Measurements from ENCODE around the gene HAUS2. TPM values are rescaled to one million over a fixed set of nuclear protein-coding genes. Genes with fewer than 3 reads are reported as not detected.

Gene HAUS2
- total RNA-seq, 4 donors from 2014 or later = 16.9 to 33.2 (median 19.2) TPM

DNA sequence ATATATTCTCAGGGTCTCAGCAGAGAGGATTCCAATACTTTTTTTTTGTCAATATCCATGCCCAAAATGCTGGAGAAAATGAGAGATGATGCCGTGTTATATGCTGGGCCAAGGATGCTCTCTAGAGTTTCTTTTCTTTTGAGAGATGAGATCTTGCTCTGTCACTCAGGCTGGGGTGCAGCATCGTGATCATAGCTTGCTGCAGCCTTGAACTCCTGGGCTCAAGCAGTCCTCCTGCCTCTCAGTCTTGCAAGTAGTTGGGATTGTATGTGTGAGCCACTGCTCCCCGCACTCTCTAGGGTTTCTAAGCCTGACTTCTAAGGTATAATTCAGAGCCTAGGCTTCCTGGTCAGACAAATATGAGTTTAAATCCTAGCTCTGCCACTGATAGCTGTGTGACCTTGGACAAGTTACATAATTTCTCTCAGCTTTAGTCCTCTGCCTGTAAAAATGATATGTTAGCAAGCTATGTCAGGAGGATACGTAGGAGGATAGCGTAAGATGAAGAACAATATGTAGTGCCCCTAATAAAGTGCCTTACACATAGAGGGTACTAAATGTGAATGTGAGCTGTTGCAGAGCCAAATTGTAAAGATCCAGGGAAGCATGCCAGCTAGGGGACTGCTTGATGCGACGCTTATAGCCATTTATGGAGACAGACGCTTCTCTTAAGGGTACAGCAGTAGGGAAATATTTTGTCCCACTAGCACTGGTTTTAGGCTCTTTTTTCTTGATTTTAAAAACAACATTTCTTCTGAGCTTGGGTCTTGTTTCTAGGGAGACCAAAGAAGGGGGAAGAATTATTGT lies 34.1 kb downstream of the HAUS2 start:
- H3K27ac ChIP-seq = no peak overlapping the region
- H3K27me3 ChIP-seq = no peaks in the 10 kb centered on the region
- H3K9me3 ChIP-seq = no peaks in the 10 kb centered on the region
- H3K4me1 ChIP-seq = peaks cover 35% of the 10 kb centered on the region
- no peaks in the 10 kb centered on the region for H3K36me3 ChIP-seq
- no peak overlapping the region for H3K4me3 ChIP-seq
- no peak for DNase-seq (ENCODE audit: low spot score in 2 of 2)
- TF ChIP-seq EP300 (IDR thresholded peaks at IDR 0.05) (no peak), POLR2AphosphoS5 (IDR thresholded peaks at IDR 0.05) (no peak), POLR2A (IDR thresholded peaks at IDR 0.05) (no peak)
- TF ChIP-seq, protein P1, sequence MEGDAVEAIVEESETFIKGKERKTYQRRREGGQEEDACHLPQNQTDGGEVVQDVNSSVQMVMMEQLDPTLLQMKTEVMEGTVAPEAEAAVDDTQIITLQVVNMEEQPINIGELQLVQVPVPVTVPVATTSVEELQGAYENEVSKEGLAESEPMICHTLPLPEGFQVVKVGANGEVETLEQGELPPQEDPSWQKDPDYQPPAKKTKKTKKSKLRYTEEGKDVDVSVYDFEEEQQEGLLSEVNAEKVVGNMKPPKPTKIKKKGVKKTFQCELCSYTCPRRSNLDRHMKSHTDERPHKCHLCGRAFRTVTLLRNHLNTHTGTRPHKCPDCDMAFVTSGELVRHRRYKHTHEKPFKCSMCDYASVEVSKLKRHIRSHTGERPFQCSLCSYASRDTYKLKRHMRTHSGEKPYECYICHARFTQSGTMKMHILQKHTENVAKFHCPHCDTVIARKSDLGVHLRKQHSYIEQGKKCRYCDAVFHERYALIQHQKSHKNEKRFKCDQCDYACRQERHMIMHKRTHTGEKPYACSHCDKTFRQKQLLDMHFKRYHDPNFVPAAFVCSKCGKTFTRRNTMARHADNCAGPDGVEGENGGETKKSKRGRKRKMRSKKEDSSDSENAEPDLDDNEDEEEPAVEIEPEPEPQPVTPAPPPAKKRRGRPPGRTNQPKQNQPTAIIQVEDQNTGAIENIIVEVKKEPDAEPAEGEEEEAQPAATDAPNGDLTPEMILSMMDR (IDR thresholded peaks at IDR 0.05) = no peak
- whole genome bisulfite sequencing = 83% methylated on average over 8 of the region's 8 CpGs

DNA sequence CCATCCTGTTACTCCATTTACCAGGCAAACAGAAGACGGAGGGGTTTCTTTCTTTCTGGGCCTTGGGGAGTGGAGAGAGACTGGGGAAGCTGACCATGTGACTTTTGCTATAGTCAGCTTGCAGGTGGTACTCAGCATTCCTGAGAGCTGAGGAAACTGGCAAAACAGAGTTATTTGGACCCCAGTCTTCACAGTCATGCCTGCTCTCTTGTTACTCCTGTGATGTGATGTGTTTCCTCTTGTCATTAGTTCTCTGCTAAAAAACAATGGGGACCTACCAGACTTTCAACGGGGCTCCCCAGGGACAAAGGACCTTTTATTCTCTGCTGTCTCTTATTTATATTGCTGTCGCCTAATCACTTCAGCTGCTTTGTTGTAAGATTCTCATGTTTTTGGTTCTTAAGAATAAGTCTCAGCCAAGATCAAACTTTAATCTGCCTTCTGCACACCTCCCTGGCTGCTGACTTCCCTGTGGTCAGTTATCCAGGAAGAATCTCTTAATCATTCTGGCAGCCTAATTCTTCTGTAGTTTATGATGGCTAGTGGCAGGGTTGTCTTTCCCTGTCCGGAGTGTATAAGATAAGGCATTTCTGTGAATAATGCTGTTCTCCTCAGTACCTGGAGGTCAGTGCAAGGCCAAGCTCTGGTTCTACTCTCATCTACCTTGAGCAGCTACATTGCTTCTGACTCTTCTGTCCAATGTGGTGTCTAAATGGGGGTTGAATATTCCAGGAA lies 35.6 kb downstream of the HAUS2 start:
- no peaks in the 10 kb centered on the region for H3K27me3 ChIP-seq
- no peaks in the 10 kb centered on the region for H3K9me3 ChIP-seq
- no peak overlapping the region for H3K4me3 ChIP-seq
- TF ChIP-seq EP300 (IDR thresholded peaks at IDR 0.05) (no peak), POLR2A (IDR thresholded peaks at IDR 0.05) (no peak), POLR2AphosphoS5 (IDR thresholded peaks at IDR 0.05) (no peak)
- TF ChIP-seq, protein P1 (IDR thresholded peaks at IDR 0.05) = no peak
- DNase-seq (ENCODE audit: low spot score in 2 of 2) = no peak
- peaks cover 31% of the 10 kb centered on the region for H3K4me1 ChIP-seq
- 67% methylated on average over 4 of the region's 4 CpGs for WGBS
- H3K27ac ChIP-seq = no peak overlapping the region
- H3K36me3 ChIP-seq = no peaks in the 10 kb centered on the region

DNA sequence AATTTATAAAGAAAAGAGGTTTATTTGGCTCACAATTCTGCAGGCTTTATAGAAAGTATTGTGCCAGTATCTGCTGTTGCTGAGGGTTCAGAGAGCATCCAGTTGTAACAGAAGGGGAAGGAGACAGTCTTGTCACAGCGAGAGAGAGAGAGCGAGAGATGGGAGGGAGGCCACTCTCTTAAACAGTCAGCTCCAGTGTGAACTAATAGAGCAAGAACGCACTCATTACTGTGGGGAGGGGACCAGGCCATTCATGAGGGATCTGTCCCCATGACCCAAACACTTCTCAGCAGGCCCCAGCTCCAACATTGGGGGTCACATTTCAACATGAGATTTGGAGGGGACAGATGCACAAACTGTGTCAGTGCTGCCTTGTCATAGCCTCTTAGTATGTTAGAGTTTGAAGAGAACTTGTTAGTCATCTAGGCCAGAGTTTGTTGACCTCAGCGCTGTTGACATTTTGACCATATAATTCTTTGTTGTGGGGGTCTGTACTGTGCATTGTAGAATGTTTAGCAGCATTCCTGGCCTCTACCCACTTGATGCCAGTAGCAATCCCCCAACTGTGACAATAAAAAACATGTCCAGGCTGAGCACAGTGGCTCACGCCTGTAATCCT lies 42.1 kb downstream of the HAUS2 start:
- Histone ChIP-seq H3K9me3 (no peaks in the 10 kb centered on the region), H3K27me3 (no peaks in the 10 kb centered on the region), H3K4me3 (no peak overlapping the region), H3K27ac (no peak overlapping the region), H3K4me1 (peaks cover 10% of the 10 kb centered on the region), H3K36me3 (no peaks in the 10 kb centered on the region)
- 91% methylated on average over 5 of the region's 5 CpGs for WGBS
- TF ChIP-seq EP300 (IDR thresholded peaks at IDR 0.05) = no peak
- no peak for TF ChIP-seq POLR2A (IDR thresholded peaks at IDR 0.05)
- no peak for TF ChIP-seq POLR2AphosphoS5 (IDR thresholded peaks at IDR 0.05)
- TF ChIP-seq, protein P1 (IDR thresholded peaks at IDR 0.05) = no peak
- no peak for DNase-seq (ENCODE audit: low spot score in 2 of 2)

DNA sequence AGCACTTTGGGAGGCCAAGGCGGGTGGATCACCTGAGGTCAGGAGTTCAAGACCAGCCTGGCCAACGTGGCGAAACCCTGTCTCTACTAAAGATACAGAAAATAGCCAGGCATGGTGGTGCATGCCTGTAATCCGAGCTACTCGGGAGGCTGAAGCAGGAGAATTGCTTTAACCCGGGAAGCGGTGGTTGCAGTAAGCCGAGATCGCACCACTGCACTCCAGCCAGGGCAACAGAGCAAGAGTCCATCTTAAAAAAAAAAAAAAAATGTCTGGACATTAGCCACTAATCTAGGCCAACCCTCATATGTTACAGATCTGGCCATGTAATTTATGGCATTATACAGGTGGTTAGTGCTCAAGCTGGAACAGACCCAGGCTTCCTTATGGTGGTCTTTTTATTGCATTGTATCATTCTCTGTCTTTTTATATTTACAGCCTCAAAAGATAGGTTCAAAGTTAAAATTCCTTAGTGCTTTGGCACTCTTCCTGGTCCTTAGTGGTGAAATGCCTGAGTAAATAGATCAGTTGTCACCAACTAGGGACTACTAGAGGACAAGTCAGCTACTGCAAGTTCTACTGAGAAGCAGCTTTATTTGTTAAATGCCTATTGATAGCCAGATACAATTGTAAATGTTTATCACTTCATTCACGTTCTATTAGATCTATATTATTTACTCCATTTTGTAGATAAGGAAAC lies 42.7 kb downstream of the HAUS2 start:
- no peak overlapping the region for H3K4me3 ChIP-seq
- DNase-seq (ENCODE audit: low spot score in 2 of 2) = no peak
- TF ChIP-seq EP300 (IDR thresholded peaks at IDR 0.05) (no peak), POLR2AphosphoS5 (IDR thresholded peaks at IDR 0.05) (no peak), POLR2A (IDR thresholded peaks at IDR 0.05) (no peak)
- TF ChIP-seq, protein P1 (IDR thresholded peaks at IDR 0.05) = no peak
- WGBS = 84% methylated on average over 10 of the region's 10 CpGs
- H3K27me3 ChIP-seq = no peaks in the 10 kb centered on the region
- H3K27ac ChIP-seq = no peak overlapping the region
- H3K9me3 ChIP-seq = no peaks in the 10 kb centered on the region
- H3K4me1 ChIP-seq = peaks cover 13% of the 10 kb centered on the region
- H3K36me3 ChIP-seq = no peaks in the 10 kb centered on the region

Measured in suprapubic skin (tissue), 4 donors.